H1 (cell line): ENCODE results near the gene TFB2M. TPM values are rescaled to one million over a fixed set of nuclear protein-coding genes. Genes with fewer than 3 reads are reported as not detected.

Experiments
- CTCF ChIA-PET: fragments of 300-600 bp; sonication (Branson Sonifier 250); formaldehyde crosslinking; loops from one replicate; lab custom pipeline; 2021; ENCODE audit not compliant: partially characterized antibody; lab: Charles Lee
- POLR2A ChIA-PET: fragments of 300-600 bp; sonication (Branson Sonifier 250); formaldehyde crosslinking; loops from one replicate; lab custom pipeline; 2021; ENCODE audit warnings: inconsistent platforms; ENCODE audit not compliant: partially characterized antibody; lab: Charles Lee
- DNase-seq, 2 experiments: peaks; one replicate each; pipeline versions ENCODE4 v3.0.0 to v3.0.0-alpha.2; 2010 to 2022; ENCODE audit warnings: low spot score in 2 of 2, low read depth in 1 of 2, mixed read lengths in 1 of 2
- FAIRE-seq: peaks from 2 replicates; lab custom pipeline; 2011; peaks lifted over from hg19 to GRCh38; lab: Jason Lieb, UNC
- H2AFZ ChIP-seq: 2 replicates; pipeline ENCODE4 v1.8.1; 2012; ENCODE audit warnings: low read length, inconsistent platforms
- H2AK5ac ChIP-seq: 2 replicates; pipeline ENCODE4 v1.6.1; 2013; ENCODE audit warnings: low read depth, low read length
- H2BK120ac ChIP-seq: replicated peaks from 2 replicates; pipeline ENCODE3; 2013; ENCODE audit warnings: low read depth, low read length, inconsistent platforms
- H2BK12ac ChIP-seq: 2 replicates; pipeline ENCODE4 v1.6.1; 2013; ENCODE audit warnings: low read depth, low read length
- H2BK15ac ChIP-seq: 2 replicates; pipeline ENCODE4 v1.6.1; 2013; ENCODE audit warnings: low read length
- H2BK20ac ChIP-seq: 2 replicates; pipeline ENCODE4 v1.6.1; 2013; ENCODE audit warnings: low read length
- H2BK5ac ChIP-seq: 2 replicates; pipeline ENCODE4 v1.6.1; 2013; ENCODE audit warnings: low read depth, low read length
- H3K14ac ChIP-seq: 2 replicates; pipeline ENCODE4 v1.6.1; 2013; ENCODE audit warnings: inconsistent platforms; ENCODE audit not compliant: insufficient read length
- H3K18ac ChIP-seq: 2 replicates; pipeline ENCODE4 v1.6.1; 2013; ENCODE audit warnings: low read length; ENCODE audit errors: extremely low read depth
- H3K23ac ChIP-seq: 2 replicates; pipeline ENCODE4 v1.6.1; 2013; ENCODE audit warnings: inconsistent platforms; ENCODE audit not compliant: insufficient read length
- H3K23me2 ChIP-seq: 2 replicates; pipeline ENCODE4 v1.6.1; 2013; ENCODE audit warnings: low read depth, low read length
- H3K27ac ChIP-seq: 2 replicates; pipeline ENCODE4 v1.6.1; 2011; ENCODE audit warnings: low read depth, low read length, inconsistent platforms
- H3K27me3 ChIP-seq, 4 experiments: replicated peaks in 1 of 4; 1 replicate in 1 of 4; 2 replicates in 3 of 4; pipeline versions ENCODE4 v1.6.1 to v1.8.1; 2011 to 2013; ENCODE audit warnings: low read length in 3 of 4, mild to moderate bottlenecking in 3 of 4, inconsistent platforms in 2 of 4, mixed read lengths in 2 of 4, moderate library complexity in 1 of 4; ENCODE audit not compliant: control insufficient read depth in 3 of 4, insufficient read depth in 3 of 4; ENCODE audit errors: extremely low read depth in 1 of 4
- H3K36me3 ChIP-seq, 4 experiments: 2 replicates each; pipeline versions ENCODE4 v1.6.1 to v1.8.1; 2011 to 2013; ENCODE audit warnings: mild to moderate bottlenecking in 4 of 4, low read length in 3 of 4, moderate library complexity in 2 of 4, control low read depth in 1 of 4, inconsistent platforms in 1 of 4; ENCODE audit not compliant: insufficient read depth in 4 of 4, control insufficient read depth in 2 of 4
- H3K4ac ChIP-seq: replicated peaks from 2 replicates; pipeline ENCODE3; 2013; ENCODE audit warnings: low read length, low read depth, mixed read lengths, inconsistent platforms; ENCODE audit not compliant: insufficient read length
- H3K4me1 ChIP-seq, 4 experiments: replicated peaks in 1 of 4; 1 replicate in 1 of 4; 2 replicates in 3 of 4; pipeline versions ENCODE4 v1.6.1 to v1.8.1; 2011 to 2013; ENCODE audit warnings: low read length in 3 of 4, inconsistent platforms in 2 of 4, mixed read lengths in 1 of 4; ENCODE audit not compliant: insufficient read depth in 4 of 4, control insufficient read depth in 3 of 4
- H3K4me2 ChIP-seq, 2 experiments: 2 replicates each; pipeline versions ENCODE4 v1.6.1 to v1.8.1; 2011 to 2013; ENCODE audit warnings: low read depth in 2 of 2, low read length in 2 of 2, control low read depth in 1 of 2, inconsistent platforms in 1 of 2, mild to moderate bottlenecking in 1 of 2; ENCODE audit not compliant: insufficient read depth in 1 of 2
- H3K4me3 ChIP-seq, 4 experiments: fragments of 200-600, 300-600 bp in 1 of 4; sonication (generic), shearing (Covaris generic), sonication (Bioruptor Twin) in 1 of 4; 2 replicates each; pipeline versions ENCODE4 v1.5.1 to v1.8.1; 2011 to 2016; ENCODE audit warnings: low read length in 4 of 4, low read depth in 3 of 4, control low read depth in 2 of 4, inconsistent platforms in 2 of 4, mild to moderate bottlenecking in 2 of 4, mixed read lengths in 1 of 4, moderate library complexity in 1 of 4; ENCODE audit not compliant: insufficient read depth in 2 of 4; ENCODE audit errors: extremely low read depth in 1 of 4
- H3K56ac ChIP-seq: replicated peaks from 2 replicates; pipeline ENCODE3; 2013; ENCODE audit warnings: low read depth, mild to moderate bottlenecking, mixed read lengths, low read length, inconsistent platforms; ENCODE audit not compliant: insufficient read length
- H3K79me1 ChIP-seq: 2 replicates; pipeline ENCODE4 v1.6.1; 2013; ENCODE audit warnings: low read depth, low read length, control low read depth
- H3K79me2 ChIP-seq, 2 experiments: 2 replicates each; pipeline versions ENCODE4 v1.6.1 to v1.8.1; 2012 to 2013; ENCODE audit warnings: low read length in 2 of 2, mild to moderate bottlenecking in 2 of 2, inconsistent platforms in 1 of 2; ENCODE audit not compliant: insufficient read depth in 2 of 2, control insufficient read depth in 1 of 2
- H3K9ac ChIP-seq, 4 experiments: replicated peaks in 1 of 4; 1 replicate in 1 of 4; 2 replicates in 3 of 4; pipeline versions ENCODE4 v1.6.1 to v1.8.1; 2011 to 2013; ENCODE audit warnings: low read depth in 3 of 4, low read length in 3 of 4, control low read depth in 2 of 4, mild to moderate bottlenecking in 2 of 4, moderate library complexity in 2 of 4, inconsistent platforms in 1 of 4; ENCODE audit errors: extremely low read depth in 1 of 4
- H3K9me3 ChIP-seq, 2 experiments: 2 replicates each; pipeline versions ENCODE4 v1.6.1 to v1.8.1; 2012 to 2013; ENCODE audit warnings: mild to moderate bottlenecking in 2 of 2, moderate library complexity in 2 of 2, control low read depth in 1 of 2, inconsistent platforms in 1 of 2, low read depth in 1 of 2, low read length in 1 of 2, mixed read lengths in 1 of 2; ENCODE audit not compliant: insufficient read depth in 2 of 2
- H4K20me1 ChIP-seq, 2 experiments: replicated peaks in 1 of 2; 2 replicates each; pipeline versions ENCODE3 to v1.8.1; 2011 to 2013; ENCODE audit warnings: inconsistent platforms in 2 of 2, low read length in 2 of 2, mild to moderate bottlenecking in 1 of 2; ENCODE audit not compliant: insufficient read depth in 2 of 2, control insufficient read depth in 1 of 2
- H4K5ac ChIP-seq: 2 replicates; pipeline ENCODE4 v1.6.1; 2013; ENCODE audit warnings: low read length, low read depth, mixed read lengths, inconsistent platforms; ENCODE audit not compliant: insufficient read length
- H4K8ac ChIP-seq: 2 replicates; pipeline ENCODE4 v1.8.0; 2013; ENCODE audit warnings: mild to moderate bottlenecking, moderate library complexity, low read length, inconsistent platforms; ENCODE audit not compliant: insufficient read depth; ENCODE audit errors: extremely low read depth
- H4K91ac ChIP-seq: replicated peaks from 2 replicates; pipeline ENCODE3; 2013; ENCODE audit warnings: low read length, mixed read lengths, inconsistent platforms; ENCODE audit not compliant: insufficient read length
- BRCA1 ChIP-seq: IDR thresholded peaks from 2 replicates; pipeline ENCODE4 v1.6.1; 2012; ENCODE audit warnings: low read depth, low read length, improper control_type of control experiment
- CEBPB ChIP-seq: IDR thresholded peaks from 2 replicates; pipeline ENCODE4 v1.6.1; 2012; ENCODE audit warnings: low read depth, low read length
- CHD2 ChIP-seq: IDR thresholded peaks from 2 replicates; pipeline ENCODE4 v1.6.1; 2012; ENCODE audit warnings: low read length, improper control_type of control experiment
- GTF2F1 ChIP-seq: IDR thresholded peaks from 2 replicates; pipeline ENCODE4 v1.6.1; 2012; ENCODE audit warnings: low read depth, low read length, improper control_type of control experiment, borderline replicate concordance
- RNF2 ChIP-seq: fragments of 200-900, 300-1000 bp; sonication (generic); IDR thresholded peaks from 2 replicates; pipeline ENCODE4 v1.7.1; 2016; ENCODE audit warnings: borderline replicate concordance, low read depth, mild to moderate bottlenecking, antibody characterized with exemption, low read length; ENCODE audit not compliant: poor library complexity, severe bottlenecking; ENCODE audit errors: missing control alignments
- SIRT6 ChIP-seq: IDR thresholded peaks from one replicate; pipeline ENCODE4 v1.7.1; 2012; ENCODE audit warnings: low read length, inconsistent platforms
- TEAD4 ChIP-seq: IDR thresholded peaks from 2 replicates; pipeline ENCODE4 v1.6.1; 2012; ENCODE audit warnings: low read depth, low read length, inconsistent platforms, mixed read lengths
- WGBS, 2 experiments: shearing (Covaris generic) in 1 of 2; methylation state at CpG; one replicate each; pipeline versions ENCODE4 v1.1.6 to v1.1.7; 2013 to 2015; ENCODE audit warnings: low lambda C conversion rate in 2 of 2, mixed read lengths in 2 of 2, inconsistent platforms in 1 of 2, low coverage in 1 of 2, missing lambda C conversion rate in 1 of 2; ENCODE audit not compliant: insufficient replicate concordance in 2 of 2, insufficient coverage in 1 of 2, insufficient read length in 1 of 2; ENCODE audit errors: extremely low coverage in 1 of 2, missing lambda C conversion rate in 1 of 2; 5-methylcytosine and 5-hydroxymethylcytosine counted together
- polyA plus RNA-seq, 7 experiments: library from polyadenylated mRNA; depleted of rRNA in 3 of 7; stranded (reverse) in 5 of 7; unstranded in 2 of 7; fragments of >200 nt in 5 of 7; fragments of 200-250 nt in 2 of 7; gene quantifications; 1 replicate in 5 of 7; 2 replicates in 1 of 7; 4 replicates in 1 of 7; pipeline versions ENCODE4 v1.2.1 to v1.2.3, GENCODE V29; 2011 to 2013; ENCODE audit warnings: missing spikeins in 2 of 7, mixed read lengths in 2 of 7
- total RNA-seq: library from RNA; stranded (reverse); fragmentation: NEBNext Ultra II Directional; extraction: Animal tissue kit (Norgen Biotek cat#: 25700); gene quantifications from 2 replicates; pipeline ENCODE4 v1.2.1, GENCODE V29; 2021
- TF ChIP-seq, protein P1 (sequence below): IDR thresholded peaks from 2 replicates; pipeline ENCODE4 v1.6.1; 2012; ENCODE audit warnings: low read length, inconsistent platforms
- TF ChIP-seq, protein P2 (sequence below): IDR thresholded peaks from 2 replicates; pipeline ENCODE4 v1.6.1; 2011; ENCODE audit warnings: low read length, improper control_type of control experiment
- TF ChIP-seq, protein P3 (sequence below): IDR thresholded peaks from 2 replicates; pipeline ENCODE4 v1.6.1; 2011; ENCODE audit warnings: low read depth, mild to moderate bottlenecking, low read length; ENCODE audit not compliant: insufficient read depth

TFB2M gene
- total and polyA plus RNA-seq, 2 of the 8 experiments (the other 6 are each of a cell fraction or from before 2014, with no cell fraction given), result 10.4 to 22.0 TPM

DNA sequence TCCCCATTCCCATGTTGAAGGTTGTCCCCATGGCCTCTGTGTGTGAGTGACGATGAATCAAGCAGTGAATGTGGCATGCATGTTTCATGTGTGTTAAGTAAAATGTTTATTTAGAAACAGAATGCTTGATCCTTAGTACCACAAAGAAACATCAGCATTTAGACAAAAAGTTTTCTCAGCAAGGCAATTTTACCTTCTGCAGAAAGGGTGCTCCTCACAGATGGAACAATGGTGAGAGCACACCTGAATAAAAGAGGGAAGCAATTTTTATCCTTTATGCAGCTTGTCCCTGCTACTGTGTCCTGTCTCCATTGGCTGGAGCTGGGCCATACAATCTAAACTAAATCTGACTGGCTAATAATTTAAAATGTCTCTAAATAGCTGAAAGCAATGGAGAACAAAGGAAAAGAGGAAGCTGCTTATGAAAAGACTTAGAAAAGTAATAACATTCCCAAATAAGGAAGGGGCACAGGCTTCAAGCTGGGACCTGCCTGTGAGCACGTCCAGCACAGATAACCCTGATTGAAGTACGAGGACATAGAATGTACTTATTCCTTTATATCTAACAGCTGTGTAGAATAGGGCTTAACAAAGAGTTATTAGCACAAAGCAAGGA is 50.6 kb downstream of the TFB2M start:
- Histone ChIP-seq H3K23me2 (no peaks in the 10 kb centered on the region), H4K5ac (no peak overlapping the region), H2AFZ (no peak overlapping the region), H3K56ac (no peak overlapping the region), H3K4me3 (no peak overlapping the region), H3K4me1 (no peaks in the 10 kb centered on the region), H2BK12ac (no peak overlapping the region), H3K4ac (no peak overlapping the region), H3K9me3 (no peaks in the 10 kb centered on the region; a peak in 1 of 4 replicates), H2BK5ac (no peak overlapping the region), H2BK20ac (no peak overlapping the region), H3K27me3 (no peaks in the 10 kb centered on the region), H2AK5ac (no peak overlapping the region), H3K14ac (no peak overlapping the region), H3K9ac (no peak overlapping the region), H2BK15ac (no peak overlapping the region), H3K18ac (no peak overlapping the region), H3K23ac (no peak overlapping the region), H4K8ac (no peak overlapping the region), H4K20me1 (no peaks in the 10 kb centered on the region), H3K36me3 (no peaks in the 10 kb centered on the region), H3K27ac (no peak overlapping the region), H3K79me1 (no peaks in the 10 kb centered on the region), H2BK120ac (no peak overlapping the region), H3K79me2 (no peaks in the 10 kb centered on the region), H3K4me2 (no peak overlapping the region), H4K91ac (no peak overlapping the region)
- no peak for DNase-seq
- FAIRE-seq, result no peak
- 77% methylated on average over 3 of the region's 3 CpGs; no CpG with 5 or more reads in 1 of the 2 experiments for WGBS, 2 experiments
- POLR2A ChIA-PET, result no interaction called here
- CTCF ChIA-PET, result no interaction called here
- no peak for TF ChIP-seq BRCA1
- no peak for TF ChIP-seq CHD2
- no peak for TF ChIP-seq SIRT6
- TF ChIP-seq TEAD4, result no peak
- TF ChIP-seq, protein P1, sequence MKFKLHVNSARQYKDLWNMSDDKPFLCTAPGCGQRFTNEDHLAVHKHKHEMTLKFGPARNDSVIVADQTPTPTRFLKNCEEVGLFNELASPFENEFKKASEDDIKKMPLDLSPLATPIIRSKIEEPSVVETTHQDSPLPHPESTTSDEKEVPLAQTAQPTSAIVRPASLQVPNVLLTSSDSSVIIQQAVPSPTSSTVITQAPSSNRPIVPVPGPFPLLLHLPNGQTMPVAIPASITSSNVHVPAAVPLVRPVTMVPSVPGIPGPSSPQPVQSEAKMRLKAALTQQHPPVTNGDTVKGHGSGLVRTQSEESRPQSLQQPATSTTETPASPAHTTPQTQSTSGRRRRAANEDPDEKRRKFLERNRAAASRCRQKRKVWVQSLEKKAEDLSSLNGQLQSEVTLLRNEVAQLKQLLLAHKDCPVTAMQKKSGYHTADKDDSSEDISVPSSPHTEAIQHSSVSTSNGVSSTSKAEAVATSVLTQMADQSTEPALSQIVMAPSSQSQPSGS, result no peak
- TF ChIP-seq CEBPB, result no peak
- TF ChIP-seq, protein P2, sequence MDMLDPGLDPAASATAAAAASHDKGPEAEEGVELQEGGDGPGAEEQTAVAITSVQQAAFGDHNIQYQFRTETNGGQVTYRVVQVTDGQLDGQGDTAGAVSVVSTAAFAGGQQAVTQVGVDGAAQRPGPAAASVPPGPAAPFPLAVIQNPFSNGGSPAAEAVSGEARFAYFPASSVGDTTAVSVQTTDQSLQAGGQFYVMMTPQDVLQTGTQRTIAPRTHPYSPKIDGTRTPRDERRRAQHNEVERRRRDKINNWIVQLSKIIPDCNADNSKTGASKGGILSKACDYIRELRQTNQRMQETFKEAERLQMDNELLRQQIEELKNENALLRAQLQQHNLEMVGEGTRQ, result no peak
- TF ChIP-seq RNF2, result no peak
- TF ChIP-seq, protein P3, sequence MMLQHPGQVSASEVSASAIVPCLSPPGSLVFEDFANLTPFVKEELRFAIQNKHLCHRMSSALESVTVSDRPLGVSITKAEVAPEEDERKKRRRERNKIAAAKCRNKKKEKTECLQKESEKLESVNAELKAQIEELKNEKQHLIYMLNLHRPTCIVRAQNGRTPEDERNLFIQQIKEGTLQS, result no peak
- no peak for TF ChIP-seq GTF2F1
